GM12891 (cell line): ENCODE results near the gene FUOM.

Source experiments
- POLR2A ChIP-seq: IDR thresholded peaks from 2 replicates; pipeline ENCODE4 v1.6.1; 2011; ENCODE audit warnings: low read depth, low read length, control low read depth
- POLR2AphosphoS5 ChIP-seq: IDR thresholded peaks from 2 replicates; pipeline ENCODE4 v1.6.1; 2011; ENCODE audit warnings: low read depth, low read length, control low read depth
- TAF1 ChIP-seq: IDR thresholded peaks from 2 replicates; pipeline ENCODE4 v1.6.1; 2011; ENCODE audit warnings: low read depth, low read length, control low read depth

GRCh38 chr10:133379801-133380666 is 22.2 kb upstream of the FUOM start:
- TF ChIP-seq TAF1 (no peak), POLR2A (no peak), POLR2AphosphoS5 (no peak)
